RWPE2 (cell line): ENCODE results near the gene ACOX3.

ENCODE experiments used
- ATAC-seq: fragments of 200-7000 bp; cut with Tn5 transposase; 3 replicates; pipeline ENCODE4 v1.9.1; 2021; ENCODE audit warnings: low read depth
- DNase-seq: peaks from one replicate; pipeline ENCODE4 v3.0.0-alpha.2; 2020; ENCODE audit warnings: low spot score
- H3K27ac ChIP-seq: fragments of 450-650 bp; 2 replicates; pipeline ENCODE4 v1.5.1; 2017; ENCODE audit warnings: mild to moderate bottlenecking; ENCODE audit not compliant: poor library complexity, severe bottlenecking
- H3K27me3 ChIP-seq: fragments of 250-450 bp; sonication (Bioruptor Pico); 2 replicates; pipeline ENCODE4 v1.5.1; 2021; ENCODE audit warnings: mild to moderate bottlenecking, moderate library complexity; ENCODE audit not compliant: insufficient read depth, poor library complexity, severe bottlenecking
- H3K36me3 ChIP-seq: fragments of 250-450 bp; sonication (Bioruptor Pico); 2 replicates; pipeline ENCODE4 v1.5.1; 2020; ENCODE audit warnings: low read depth, mild to moderate bottlenecking, moderate library complexity
- H3K4me1 ChIP-seq: fragments of 250-450 bp; sonication (Bioruptor Pico); 2 replicates; pipeline ENCODE4 v1.5.1; 2021; ENCODE audit warnings: mild to moderate bottlenecking, moderate library complexity; ENCODE audit not compliant: insufficient read depth, poor library complexity, severe bottlenecking
- H3K4me3 ChIP-seq: fragments of 250-450 bp; sonication (Bioruptor Pico); 2 replicates; pipeline ENCODE4 v1.5.1; 2021; ENCODE audit warnings: mild to moderate bottlenecking, moderate library complexity; ENCODE audit not compliant: severe bottlenecking
- H3K9me3 ChIP-seq: fragments of 250-450 bp; sonication (Bioruptor Pico); 2 replicates; pipeline ENCODE4 v1.5.1; 2021; ENCODE audit warnings: mild to moderate bottlenecking, moderate library complexity; ENCODE audit not compliant: severe bottlenecking
- TF ChIP-seq, protein P1 (sequence below): fragments of 450-650 bp; IDR thresholded peaks from one replicate; pipeline ENCODE4 v1.5.1; 2017; ENCODE audit warnings: mild to moderate bottlenecking, moderate library complexity; ENCODE audit not compliant: poor library complexity, severe bottlenecking

ACOX3 gene

DNA sequence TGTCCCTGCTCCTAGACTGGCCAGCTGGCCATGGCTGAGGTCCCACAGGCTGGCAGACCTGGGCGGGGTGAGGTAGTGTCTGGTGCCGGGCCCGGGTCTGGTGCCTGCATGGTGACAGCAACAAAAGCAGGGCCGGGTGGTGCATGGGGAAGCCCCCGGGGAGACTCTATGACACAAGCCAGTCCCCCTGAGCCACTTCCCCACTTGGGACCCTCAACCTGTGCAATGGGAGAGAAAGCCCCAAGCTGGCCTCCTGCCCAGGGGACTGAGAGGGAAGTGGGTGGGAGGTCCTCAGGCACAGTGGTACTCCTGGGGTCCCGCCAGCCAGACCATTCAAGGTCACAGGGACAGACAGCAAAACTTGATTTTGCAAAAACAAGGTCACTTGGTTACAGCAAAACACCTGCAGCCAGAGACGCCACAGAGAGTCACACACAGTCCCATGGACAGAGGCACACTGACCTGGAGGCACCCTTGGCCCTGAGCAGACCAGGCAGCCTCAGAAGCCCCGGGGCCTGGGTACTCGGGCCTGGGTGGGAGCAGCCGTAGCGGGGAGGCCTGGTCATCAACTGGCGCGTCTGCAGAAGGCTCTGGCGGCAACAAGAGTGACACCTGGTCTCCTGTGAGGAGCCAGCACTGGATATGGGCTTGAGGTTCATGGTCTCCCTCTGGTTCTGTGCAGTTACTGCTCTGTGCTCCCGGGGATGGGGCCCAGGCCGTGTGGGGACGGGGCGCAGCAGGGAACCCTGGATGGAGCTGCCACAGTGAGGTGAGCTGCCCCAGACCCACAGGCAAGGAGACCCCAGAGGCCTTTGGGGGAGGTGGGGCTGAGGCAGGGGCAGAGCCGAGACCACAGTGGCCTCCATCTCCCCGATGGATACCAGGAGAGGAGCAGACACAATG is 110.4 kb downstream of the ACOX3 start:
- no peak overlapping the region for H3K27ac ChIP-seq
- no peaks in the 10 kb centered on the region for H3K27me3 ChIP-seq
- no peak overlapping the region for H3K4me3 ChIP-seq
- no peaks in the 10 kb centered on the region for H3K9me3 ChIP-seq
- H3K36me3 ChIP-seq = no peaks in the 10 kb centered on the region
- H3K4me1 ChIP-seq = no peaks in the 10 kb centered on the region
- TF ChIP-seq, protein P1, sequence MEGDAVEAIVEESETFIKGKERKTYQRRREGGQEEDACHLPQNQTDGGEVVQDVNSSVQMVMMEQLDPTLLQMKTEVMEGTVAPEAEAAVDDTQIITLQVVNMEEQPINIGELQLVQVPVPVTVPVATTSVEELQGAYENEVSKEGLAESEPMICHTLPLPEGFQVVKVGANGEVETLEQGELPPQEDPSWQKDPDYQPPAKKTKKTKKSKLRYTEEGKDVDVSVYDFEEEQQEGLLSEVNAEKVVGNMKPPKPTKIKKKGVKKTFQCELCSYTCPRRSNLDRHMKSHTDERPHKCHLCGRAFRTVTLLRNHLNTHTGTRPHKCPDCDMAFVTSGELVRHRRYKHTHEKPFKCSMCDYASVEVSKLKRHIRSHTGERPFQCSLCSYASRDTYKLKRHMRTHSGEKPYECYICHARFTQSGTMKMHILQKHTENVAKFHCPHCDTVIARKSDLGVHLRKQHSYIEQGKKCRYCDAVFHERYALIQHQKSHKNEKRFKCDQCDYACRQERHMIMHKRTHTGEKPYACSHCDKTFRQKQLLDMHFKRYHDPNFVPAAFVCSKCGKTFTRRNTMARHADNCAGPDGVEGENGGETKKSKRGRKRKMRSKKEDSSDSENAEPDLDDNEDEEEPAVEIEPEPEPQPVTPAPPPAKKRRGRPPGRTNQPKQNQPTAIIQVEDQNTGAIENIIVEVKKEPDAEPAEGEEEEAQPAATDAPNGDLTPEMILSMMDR = no peak
- DNase-seq = peak; percentile 61
- no peak for ATAC-seq

DNA sequence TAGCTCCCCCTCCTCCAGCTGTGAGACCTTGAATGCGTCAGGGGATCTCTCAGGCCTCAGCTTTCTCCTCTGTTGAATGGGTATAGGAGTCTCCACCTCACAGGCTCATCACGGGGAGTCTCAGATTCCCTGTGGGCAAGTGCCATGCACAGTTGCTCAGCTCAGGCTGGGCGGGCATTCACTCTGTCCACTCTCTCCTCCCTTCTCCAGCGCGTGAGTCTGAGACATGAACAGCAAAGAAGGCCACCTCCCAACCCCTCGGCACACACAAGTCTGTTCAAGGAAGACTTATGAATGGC is 111.0 kb downstream of the ACOX3 start:
- no peaks in the 10 kb centered on the region for H3K36me3 ChIP-seq
- ATAC-seq (no peak), DNase-seq (no peak)
- H3K4me3 ChIP-seq = no peak overlapping the region
- H3K27ac ChIP-seq = no peak overlapping the region
- no peaks in the 10 kb centered on the region for H3K9me3 ChIP-seq
- no peaks in the 10 kb centered on the region for H3K4me1 ChIP-seq
- TF ChIP-seq, protein P1 = no peak
- H3K27me3 ChIP-seq = no peaks in the 10 kb centered on the region

DNA sequence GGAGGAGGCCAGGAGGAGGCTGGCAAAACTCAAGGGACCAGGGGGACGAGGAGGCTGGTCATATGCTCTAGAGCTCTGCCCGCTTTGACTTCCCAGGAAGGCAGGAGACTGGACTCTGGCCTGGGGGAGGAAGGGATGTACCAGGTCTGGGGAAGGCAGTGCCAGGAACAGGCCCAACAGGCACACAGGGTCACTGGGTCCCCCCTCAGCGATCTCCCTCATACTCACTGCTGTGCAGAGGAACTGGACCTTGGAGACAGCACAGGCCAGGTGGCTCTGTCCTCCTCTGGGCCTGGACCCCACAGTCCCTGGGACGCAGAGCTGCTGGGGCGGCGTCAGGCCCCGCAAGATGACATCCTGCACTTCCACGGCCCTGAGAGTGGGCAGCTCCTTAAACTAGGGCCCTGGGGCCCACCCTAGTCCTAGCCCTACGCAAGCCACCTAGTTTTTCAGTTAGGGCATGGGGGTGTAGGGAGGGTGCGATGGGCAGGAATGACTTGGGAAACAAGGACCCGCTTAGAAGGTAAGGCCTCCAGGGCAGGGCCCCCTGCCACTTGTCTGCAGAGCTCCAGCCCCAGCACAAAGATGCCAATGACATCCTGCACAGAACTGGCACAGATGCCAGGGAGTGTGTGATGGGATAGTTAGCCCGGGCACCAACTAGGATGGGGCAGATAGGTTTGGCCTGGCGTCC is 111.5 kb downstream of the ACOX3 start:
- ATAC-seq (no peak), DNase-seq (peak; percentile 35)
- no peak overlapping the region for H3K27ac ChIP-seq
- H3K4me3 ChIP-seq = no peak overlapping the region
- no peaks in the 10 kb centered on the region for H3K9me3 ChIP-seq
- H3K27me3 ChIP-seq = no peaks in the 10 kb centered on the region
- H3K4me1 ChIP-seq = no peaks in the 10 kb centered on the region
- TF ChIP-seq, protein P1 = no peak
- no peaks in the 10 kb centered on the region for H3K36me3 ChIP-seq

DNA sequence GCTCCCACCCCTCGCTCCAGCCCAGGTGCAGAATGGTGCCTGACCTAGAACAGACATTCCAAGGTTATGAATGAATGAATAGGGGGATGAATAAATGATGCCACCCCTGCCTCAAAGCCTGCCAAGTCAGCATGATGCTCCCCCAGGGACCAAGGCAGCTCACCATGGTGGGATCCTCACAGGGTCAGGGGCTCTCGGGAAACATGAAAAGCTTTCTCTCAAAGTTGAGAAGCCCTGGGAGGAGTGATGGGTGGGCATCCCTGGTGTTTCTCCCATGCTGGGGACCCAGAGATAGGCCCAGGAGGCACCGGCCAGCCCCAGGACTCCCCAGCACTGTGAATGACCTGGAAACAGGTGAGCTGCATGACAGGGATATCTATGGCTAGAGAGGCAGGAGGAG is 112.1 kb downstream of the ACOX3 start:
- TF ChIP-seq, protein P1 = no peak
- Histone ChIP-seq H3K27me3 (no peaks in the 10 kb centered on the region), H3K36me3 (no peaks in the 10 kb centered on the region), H3K27ac (no peak overlapping the region), H3K4me3 (no peak overlapping the region), H3K9me3 (no peaks in the 10 kb centered on the region), H3K4me1 (no peaks in the 10 kb centered on the region)
- no peak for DNase-seq
- no peak for ATAC-seq

DNA sequence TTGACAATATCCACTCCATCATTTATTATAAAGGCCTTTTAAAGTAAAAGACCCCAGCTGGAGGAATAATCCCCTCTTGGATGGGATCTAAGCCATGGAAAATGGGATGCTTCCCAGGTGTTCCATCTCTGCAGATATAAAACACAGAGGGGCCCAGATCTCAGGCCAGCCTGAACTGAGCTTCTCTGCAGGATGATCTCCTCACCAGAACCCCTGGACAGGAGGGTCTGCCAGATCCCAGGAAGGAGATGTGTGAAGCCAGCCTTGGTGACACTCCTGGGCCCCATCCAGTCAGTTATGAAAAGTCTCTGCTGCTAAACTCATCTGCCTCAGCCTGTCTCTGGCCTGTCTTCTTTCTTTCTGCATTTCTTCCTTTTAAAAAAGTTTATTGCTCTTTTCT is 114.3 kb downstream of the ACOX3 start:
- DNase-seq (no peak), ATAC-seq (no peak)
- Histone ChIP-seq H3K36me3 (no peaks in the 10 kb centered on the region), H3K9me3 (no peaks in the 10 kb centered on the region), H3K27me3 (no peaks in the 10 kb centered on the region), H3K4me1 (no peaks in the 10 kb centered on the region), H3K4me3 (no peak overlapping the region), H3K27ac (no peak overlapping the region)
- TF ChIP-seq, protein P1 = no peak
